Measurements from ENCODE around the gene PLEKHM1. TPM values are rescaled to one million over a fixed set of nuclear protein-coding genes. Genes with fewer than 3 reads are reported as not detected.

Gene PLEKHM1
- total RNA-seq, 1 donor from 2014 or later = 41.9 TPM

GRCh38 chr17:45386178-45386577 lies 104.3 kb downstream of the PLEKHM1 start:
- Histone ChIP-seq H3K4me3 (ENCODE audit: insufficient read depth, low read depth, low read length) (no peak overlapping the region), H2AFZ (ENCODE audit: low read depth, low read length) (no peak overlapping the region), H4K20me1 (ENCODE audit: insufficient read depth, low read length) (no peaks in the 10 kb centered on the region), H3K27me3 (ENCODE audit: insufficient read depth, low read length) (peaks cover 3% of the 10 kb centered on the region), H3K27ac (ENCODE audit: low read depth, low read length) (no peak overlapping the region), H3K9ac (ENCODE audit: low read length) (no peak overlapping the region), H3K4me2 (ENCODE audit: low read length) (no peak overlapping the region), H3K4me1 (ENCODE audit: insufficient read depth, low read length) (peaks cover 9% of the 10 kb centered on the region), H3K9me3 (ENCODE audit: insufficient read depth, low read depth, low read length) (no peaks in the 10 kb centered on the region), H3K79me2 (ENCODE audit: insufficient read depth, low read length) (no peaks in the 10 kb centered on the region), H3K36me3 (ENCODE audit: insufficient read depth, low read length) (no peaks in the 10 kb centered on the region)
- Mint-ChIP-seq H3K27ac (ENCODE audit: unreplicated experiment) (no peak overlapping the region), H3K27me3 (ENCODE audit: low read depth, unreplicated experiment) (peaks cover 32% of the 10 kb centered on the region), H3K4me1 (ENCODE audit: low read depth, unreplicated experiment) (peaks cover 22% of the 10 kb centered on the region), H3K36me3 (ENCODE audit: low read depth, unreplicated experiment) (no peaks in the 10 kb centered on the region), H3K9me3 (ENCODE audit: unreplicated experiment) (no peaks in the 10 kb centered on the region), H3K4me3 (ENCODE audit: unreplicated experiment) (no peak overlapping the region)
- DNase-seq (ENCODE audit: low read depth) (no peak), FAIRE-seq (no peak)
- TF ChIP-seq EZH2 (IDR thresholded peaks at IDR 0.05; ENCODE audit: insufficient read depth, low read length) = no peak
- no peak for TF ChIP-seq CTCF (IDR thresholded peaks at IDR 0.05; ENCODE audit: insufficient read depth, low read depth, low read length)

Other genes with a start within 250 kb of the PLEKHM1 start
- gene SPATA32, start 228.6 kb downstream of the PLEKHM1 start, total RNA-seq = not detected in 2 replicates
- 10.8 and 11.0 TPM in 2 replicates for gene MAP3K14, start 173.7 kb downstream of the PLEKHM1 start, total RNA-seq
- 4.4 and 10.0 TPM in 2 replicates for gene ARHGAP27, start 57.9 kb downstream of the PLEKHM1 start, total RNA-seq